Fibroblast of skin of scalp (primary cell): ENCODE data around the gene C11orf68.

Source experiments
- DNase-seq: peaks from one replicate; pipeline ENCODE4 v3.0.0-alpha.2; 2013

C11orf68 gene

GRCh38 chr11:65870307-65870658 lies 48.6 kb downstream of the C11orf68 start:
- no peak for DNase-seq

- no peak for DNase-seq
Measured at GRCh38 chr11:65869643-65870306, 49.1 kb downstream of the C11orf68 start.

- DNase-seq = no peak
Measured at GRCh38 chr11:65868907-65869306, 50.0 kb downstream of the C11orf68 start.

GRCh38 chr11:65868076-65868667 lies 50.7 kb downstream of the C11orf68 start:
- no peak for DNase-seq

- no peak for DNase-seq
Measured at GRCh38 chr11:65867284-65868071, 51.4 kb downstream of the C11orf68 start.
